Stimulated activated CD4-positive, alpha-beta T cell treated with anti-CD3 and anti-CD28 coated beads, Interleukin-15, amount 100 ng/mL, for 48 hours (primary cell): ENCODE data around the gene STK17A.
"Not testable (repeated sequence)": the region's sequence is repeated elsewhere in the genome, so short reads cannot be mapped to it uniquely, and the experiment has no call there.

ENCODE experiments used
- DNase-seq, 2 donors: peaks; one replicate each; pipeline ENCODE4 v3.0.0-alpha.2; 2020; ENCODE audit warnings: low read depth in 2 of 2

STK17A gene

DNA sequence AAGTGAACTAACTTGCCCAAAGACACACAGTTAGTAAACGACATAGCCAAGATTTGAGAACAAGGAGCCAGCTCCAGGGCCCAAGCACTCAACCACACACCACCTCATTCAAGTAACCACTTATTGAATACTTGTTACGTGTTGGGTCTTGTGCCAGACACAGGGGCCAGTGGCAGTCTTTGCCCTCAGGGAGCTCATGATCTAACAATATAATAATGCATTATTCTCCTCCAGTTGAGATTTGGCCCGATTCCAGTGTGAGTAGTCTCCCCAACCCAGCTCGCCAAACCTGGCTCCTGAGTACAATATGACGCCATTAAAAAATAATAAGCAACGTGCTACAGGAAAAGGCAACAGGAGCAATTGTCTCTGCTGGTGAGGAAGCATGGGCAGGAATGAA, 14.4 kb upstream of the STK17A start:
- DNase-seq: no peak

GRCh38 chr7:43569424-43569823, 13.5 kb upstream of the STK17A start:
- DNase-seq: no peak

DNA sequence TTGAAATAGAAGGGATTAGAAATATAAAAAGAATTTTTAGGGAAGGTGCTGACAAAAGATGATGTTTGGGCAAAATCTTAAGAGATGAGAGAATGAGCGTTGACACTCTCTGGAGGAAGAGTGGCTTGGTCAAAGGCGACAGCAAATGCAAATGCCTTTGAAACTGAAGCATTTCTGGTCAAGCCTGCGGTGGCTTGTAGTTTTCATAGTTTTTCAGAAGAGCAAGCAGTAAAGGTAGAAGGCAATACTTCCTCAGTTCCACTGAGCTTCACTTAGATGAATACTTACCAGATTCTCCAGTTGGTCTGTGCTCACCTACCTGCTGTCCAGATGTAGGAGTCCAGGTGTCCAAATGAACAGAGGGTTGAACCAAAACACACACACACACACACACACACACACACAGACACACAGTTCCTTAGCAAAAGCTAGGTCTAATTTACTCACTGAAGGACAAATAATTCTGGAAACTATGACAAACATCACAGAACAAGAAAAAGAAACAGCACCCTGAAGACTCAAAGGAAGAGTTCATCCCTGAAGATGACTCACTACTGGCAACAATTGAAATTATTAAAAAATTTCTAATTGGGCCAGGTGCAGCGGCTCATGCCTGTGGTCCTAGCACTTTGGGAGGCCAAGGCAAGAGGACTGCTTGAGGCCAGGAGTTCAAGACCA, 12.1 kb upstream of the STK17A start:
- DNase-seq: no peak

- DNase-seq: peak in 1 of 2 donors; percentile 26
Measured at GRCh38 chr7:43572516-43573049, 10.3 kb upstream of the STK17A start.

DNA sequence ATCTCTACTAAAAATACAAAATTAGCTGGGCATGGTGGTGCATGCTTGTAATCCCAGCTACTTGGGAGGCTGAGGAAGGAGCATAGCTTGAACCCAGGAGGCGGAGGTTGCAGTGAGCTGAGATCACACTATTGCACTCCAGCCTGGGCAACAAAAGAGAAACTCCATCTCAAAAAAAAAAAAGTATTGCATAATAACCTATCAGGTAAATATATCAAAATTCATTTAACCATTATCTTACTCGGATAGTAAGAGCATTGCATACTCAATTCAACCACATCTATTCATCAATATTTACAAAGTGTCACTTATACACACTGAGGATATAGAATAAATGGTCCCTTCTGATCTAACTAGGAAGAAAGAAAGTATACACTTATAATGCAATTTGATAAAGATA, 9.1 kb upstream of the STK17A start:
- DNase-seq: not testable (repeated sequence)

- DNase-seq: no peak
Measured at GRCh38 chr7:43575506-43575905, 7.4 kb upstream of the STK17A start.

DNA sequence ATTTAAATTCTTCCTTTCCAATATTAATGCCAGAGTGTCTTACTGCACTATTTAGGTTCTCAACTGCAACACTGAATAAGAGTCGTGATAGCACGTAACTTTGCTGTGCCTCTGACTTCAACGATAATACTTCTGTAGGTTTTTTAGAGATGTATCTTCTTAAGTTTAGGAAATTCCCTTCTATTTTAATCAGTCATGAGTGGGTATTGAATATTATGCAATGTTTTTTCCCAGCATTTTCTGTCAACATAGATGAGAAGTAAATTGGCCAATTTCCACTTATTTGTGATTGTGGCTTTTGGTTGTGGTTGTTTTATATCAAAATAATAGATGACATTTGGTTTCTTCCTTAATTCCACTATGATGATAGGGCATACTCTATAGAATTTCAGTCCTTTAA, 6.7 kb upstream of the STK17A start:
- DNase-seq: no peak

- no peak for DNase-seq
Measured at GRCh38 chr7:43577485-43577951, 5.4 kb upstream of the STK17A start.

DNA sequence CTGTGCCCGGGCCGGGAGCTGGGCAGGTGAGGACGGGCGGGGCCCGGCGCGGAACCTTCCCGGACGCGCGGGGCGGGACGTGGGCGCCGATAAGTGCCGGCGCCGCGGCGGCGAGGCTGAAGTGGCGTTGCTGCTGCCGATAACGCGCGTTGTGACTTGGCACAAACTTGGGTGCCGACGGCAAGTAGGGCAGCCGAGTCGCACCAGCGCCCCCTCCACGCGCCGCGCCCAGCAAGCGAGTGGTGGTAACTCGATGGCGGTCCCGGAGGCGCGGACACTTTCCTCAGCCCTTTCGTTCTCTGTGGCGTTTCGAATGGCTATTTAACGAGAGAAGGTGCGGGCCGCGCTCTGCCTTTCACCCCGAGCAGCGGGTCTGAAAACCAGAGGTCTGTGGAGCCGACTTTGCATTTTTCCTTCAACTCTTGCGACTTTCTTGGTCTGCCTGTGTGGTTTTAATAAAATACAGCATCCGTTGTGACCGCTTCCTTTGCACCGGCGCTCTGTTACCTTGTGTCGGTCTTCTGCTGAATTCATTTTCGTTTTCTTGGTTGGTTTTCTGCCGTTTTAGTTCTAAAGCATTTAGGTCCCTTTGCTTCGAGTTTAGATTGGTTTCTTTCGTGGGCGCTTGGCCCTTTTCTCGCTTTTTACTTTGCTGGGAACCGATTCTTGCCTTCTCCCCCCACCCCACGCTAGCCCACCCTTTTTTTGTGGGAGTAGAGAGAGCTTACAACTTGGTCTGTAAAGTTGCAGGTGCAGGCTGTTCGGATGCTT, 701 bp downstream of the STK17A start:
- DNase-seq: peak; percentile 37 to 38

DNA sequence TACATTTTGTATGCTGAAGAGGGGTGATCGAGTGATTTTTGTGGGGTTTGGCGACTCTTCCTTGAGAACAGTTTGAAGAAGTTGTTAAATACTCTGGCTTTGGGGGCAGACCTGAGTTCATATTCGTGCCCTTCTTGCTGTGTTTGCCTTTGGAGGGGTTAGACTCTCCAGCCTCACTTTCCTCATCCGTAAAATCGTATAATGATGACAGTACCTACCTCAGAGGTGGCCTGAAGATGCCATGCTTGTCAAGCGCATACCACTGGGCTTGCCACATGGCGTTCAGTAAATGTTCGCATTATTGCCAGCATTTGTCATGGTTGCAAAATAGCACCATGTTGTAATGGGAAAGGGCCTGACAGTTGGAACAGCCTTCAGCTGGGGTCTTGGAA, 1.3 kb downstream of the STK17A start:
- DNase-seq: peak in 1 of 2 donors; percentile 11

DNA sequence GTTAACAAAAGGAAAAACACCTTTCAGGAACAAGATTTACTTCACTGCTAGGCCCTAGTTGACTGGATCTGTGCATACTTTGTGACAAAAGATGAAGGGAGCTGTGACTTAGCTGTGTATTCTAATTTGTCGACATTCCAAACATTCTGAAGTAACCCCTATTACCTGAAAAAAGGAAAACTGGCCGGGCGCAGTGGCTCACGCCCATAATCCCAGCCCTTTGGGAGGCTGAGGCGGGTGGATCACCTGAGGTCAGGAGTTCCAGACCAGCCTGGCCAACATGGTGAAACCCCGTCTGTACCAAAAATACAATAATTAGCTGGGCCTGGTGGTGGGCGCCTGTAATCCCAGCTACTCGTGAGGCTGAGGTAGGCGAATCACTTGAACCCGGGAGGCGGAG, 1.8 kb downstream of the STK17A start:
- DNase-seq: not testable (repeated sequence)

GRCh38 chr7:43585562-43585961, 2.7 kb downstream of the STK17A start:
- no peak for DNase-seq

- no peak for DNase-seq
Measured at GRCh38 chr7:43586251-43586900, 3.5 kb downstream of the STK17A start.

DNA sequence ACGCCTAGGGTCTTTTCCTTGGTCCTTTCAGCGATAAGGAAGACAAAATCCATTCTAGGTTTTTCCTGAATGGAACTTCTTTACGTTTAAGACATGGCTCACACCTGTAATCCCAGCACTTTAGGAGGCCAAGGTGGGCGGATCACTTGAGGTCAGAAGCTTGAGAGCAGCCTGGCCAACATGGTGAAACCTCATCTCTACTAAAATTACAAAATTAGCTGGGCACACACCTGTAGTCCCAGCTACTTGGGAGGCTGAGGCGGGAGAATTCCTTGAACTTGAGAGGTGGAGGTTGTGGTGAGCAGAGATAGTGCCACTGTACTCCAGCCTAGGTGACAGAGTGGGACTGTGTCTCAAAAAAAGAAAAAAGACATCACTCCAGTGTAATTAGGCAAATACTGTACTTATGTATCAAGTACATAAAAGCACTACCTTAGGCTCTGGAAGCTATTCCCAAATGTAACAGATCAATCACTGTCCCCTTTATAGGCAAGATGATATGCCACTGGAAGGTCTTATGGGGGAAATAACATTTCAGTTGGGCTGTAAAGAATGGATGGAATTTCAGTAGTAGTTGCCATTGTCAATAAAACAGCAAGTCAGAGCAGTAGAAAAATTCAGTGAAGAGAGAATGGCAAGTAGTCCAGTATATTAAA, 5.7 kb downstream of the STK17A start:
- no peak for DNase-seq

DNA sequence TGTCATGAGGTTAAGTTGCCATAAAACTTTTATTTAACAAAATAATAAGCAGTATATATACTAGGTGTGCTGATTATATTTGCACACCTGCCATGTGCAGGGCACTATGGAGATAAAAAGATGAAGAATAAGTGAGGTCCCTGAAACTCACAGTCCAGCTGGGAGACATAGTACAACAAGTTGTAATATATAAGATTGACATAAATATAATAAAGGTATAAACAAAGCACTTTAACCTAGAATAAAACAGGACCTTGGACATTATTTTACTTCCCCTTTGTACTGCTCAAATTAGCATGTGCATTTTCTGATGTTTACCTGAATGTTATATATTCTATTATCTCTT, 6.2 kb downstream of the STK17A start:
- DNase-seq: no peak

DNA sequence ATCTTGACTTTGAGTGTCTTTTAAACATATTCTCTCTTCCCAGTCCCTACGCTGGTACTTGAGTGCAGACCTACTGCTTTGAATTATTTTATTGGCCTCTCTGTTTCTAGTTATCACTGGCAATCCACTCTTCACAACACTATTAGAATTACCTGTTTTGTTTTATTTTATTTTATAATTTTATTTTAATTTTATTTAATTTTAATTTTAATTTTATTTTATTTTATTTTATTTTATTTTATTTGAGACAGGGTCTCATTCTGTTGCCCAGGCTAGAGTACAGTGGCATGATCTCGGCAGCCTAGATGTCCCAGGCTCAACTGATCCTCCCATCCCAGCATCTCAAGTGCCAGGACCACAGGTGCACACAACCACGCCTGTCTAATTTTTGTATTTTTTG, 6.8 kb downstream of the STK17A start:
- DNase-seq: no peak

GRCh38 chr7:43590862-43591557, 8.1 kb downstream of the STK17A start:
- DNase-seq: peak; percentile 45 to 49

DNA sequence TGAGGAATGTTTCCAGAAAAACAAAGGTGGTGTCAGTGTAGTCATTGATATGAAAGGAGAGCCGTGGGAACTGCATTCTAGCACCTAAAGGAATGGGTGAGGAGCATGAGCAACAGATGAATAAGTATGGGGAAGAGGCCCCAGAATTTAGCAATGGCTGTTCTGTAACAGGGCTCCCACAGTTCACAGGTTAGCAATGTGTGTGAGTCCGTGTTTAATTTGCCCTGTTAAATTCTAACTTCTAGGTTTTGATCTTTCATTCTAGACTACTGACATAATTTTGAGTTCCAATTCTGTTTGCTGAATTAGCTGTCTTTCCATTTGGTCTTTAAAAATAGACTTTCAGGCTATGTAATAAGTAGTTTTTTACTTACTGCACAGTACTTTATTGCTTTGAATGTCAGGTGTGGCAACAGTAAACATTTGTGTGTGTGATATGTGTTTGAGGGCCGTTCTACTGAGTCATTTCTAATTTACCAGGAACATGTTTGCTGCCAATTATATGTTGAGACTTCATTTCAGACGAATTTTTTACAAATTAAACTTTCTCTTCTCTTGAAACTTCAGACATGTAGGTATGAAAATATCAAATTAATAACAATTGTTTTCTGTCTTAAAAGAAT, 8.8 kb downstream of the STK17A start:
- no peak for DNase-seq

- DNase-seq: no peak
Measured at GRCh38 chr7:43592326-43592725, 9.4 kb downstream of the STK17A start.

GRCh38 chr7:43593010-43593409, 10.1 kb downstream of the STK17A start:
- DNase-seq: no peak

- no peak for DNase-seq
Measured at GRCh38 chr7:43594020-43594419, 11.1 kb downstream of the STK17A start.
